ENCODE results near the gene NUAK2.

- peak in 1 of 3 donors; percentile 3 for TF ChIP-seq POLR2AphosphoS5 (IDR thresholded peaks at IDR 0.05)
- no peak for TF ChIP-seq CTCF (IDR thresholded peaks at IDR 0.05)
Measured at GRCh38 chr1:205344066-205344928, 22.8 kb upstream of the NUAK2 start.

Measured in stomach (tissue), 4 donors.